Erythroblast (primary cell): Measurements from ENCODE around the gene KRT40.

Source experiments
- GATA1 ChIP-seq: IDR thresholded peaks from 2 replicates; pipeline ENCODE4 v1.6.1; 2011; ENCODE audit warnings: low read depth, mild to moderate bottlenecking, control low read depth, low read length, moderate library complexity
- POLR2A ChIP-seq: IDR thresholded peaks from 2 replicates; pipeline ENCODE4 v1.6.1; 2011; ENCODE audit warnings: mild to moderate bottlenecking, low read length

DNA sequence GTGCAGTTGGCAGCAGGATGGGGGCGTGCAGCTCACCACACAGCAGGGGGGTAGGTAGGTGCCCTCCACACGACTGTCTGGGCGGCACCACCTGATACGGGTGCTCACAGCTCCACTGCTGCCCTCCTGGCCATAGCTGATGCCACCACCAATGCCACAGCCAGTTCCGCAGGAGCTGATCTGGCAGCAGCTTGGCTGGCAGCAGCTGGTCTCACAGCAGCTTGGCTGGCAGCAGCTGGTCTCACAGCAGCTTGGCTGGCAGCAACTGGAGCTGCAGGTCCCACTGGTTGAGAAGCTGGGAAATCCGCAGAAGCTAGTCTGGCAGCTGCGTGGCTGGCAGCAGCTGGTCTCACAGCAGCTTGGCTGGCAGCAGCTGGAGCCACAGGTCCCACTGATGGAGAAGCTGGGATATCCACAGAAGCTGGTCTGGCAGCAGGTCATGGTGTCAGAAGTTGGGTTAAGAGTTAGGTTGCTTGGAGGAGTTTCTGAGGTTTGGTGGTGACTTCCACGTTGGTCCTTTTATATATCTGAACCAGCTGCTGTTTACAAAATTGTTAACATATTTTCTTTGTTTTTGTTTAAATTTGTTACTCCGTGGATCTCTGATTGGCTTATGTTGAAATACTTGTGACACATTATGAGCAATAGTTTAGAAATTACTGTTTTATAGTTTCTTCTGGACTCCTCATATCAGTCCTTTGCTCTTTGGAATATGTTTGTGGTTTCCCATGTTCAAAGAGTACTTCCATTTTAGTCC is 42.8 kb upstream of the KRT40 start, which contains the start of gene KRTAP1-5:
- TF ChIP-seq POLR2A (no peak), GATA1 (no peak)
